Vagina (tissue), 2 donors: ENCODE data around the gene INTS2.

Experiments used
- CTCF ChIP-seq, 3 experiments: fragments of 450-650 bp in 2 of 3; fragments of 200-600 bp in 1 of 3; sonication (generic) in 1 of 3; IDR thresholded peaks; one replicate each; pipeline ENCODE4 v1.5.1; 2017 to 2019; ENCODE audit warnings: antibody characterized with exemption in 3 of 3, mild to moderate bottlenecking in 2 of 3, moderate library complexity in 2 of 3
- POLR2A ChIP-seq, 2 donors: fragments of 450-650 bp; IDR thresholded peaks; one replicate each; pipeline ENCODE4 v1.6.1; 2017; ENCODE audit warnings: antibody characterized with exemption in 2 of 2, mild to moderate bottlenecking in 2 of 2, moderate library complexity in 2 of 2

GRCh38 chr17:61834610-61835009, 93.2 kb downstream of the INTS2 start:
- TF ChIP-seq POLR2A (IDR thresholded peaks at IDR 0.05), result no peak
- TF ChIP-seq CTCF (IDR thresholded peaks at IDR 0.05), result no peak
